Astrocyte of the spinal cord (primary cell): ENCODE measurements around the gene LILRB1.

ENCODE experiments used
- DNase-seq: peaks from one replicate; pipeline ENCODE4 v3.0.0; 2011; ENCODE audit warnings: low read depth, low spot score
- H3K4me3 ChIP-seq: 2 replicates; pipeline ENCODE4 v1.5.1; 2011; ENCODE audit warnings: low read depth, mild to moderate bottlenecking, low read length, moderate library complexity
- CTCF ChIP-seq: IDR thresholded peaks from 2 replicates; pipeline ENCODE4 v1.5.1; 2012; ENCODE audit warnings: low read depth, mild to moderate bottlenecking, low read length, inconsistent platforms
- in situ Hi-C: cut with HindIII; loops from 2 replicates; pipeline ENCODE4 v1.10.0; 2017; ENCODE audit warnings: low sequenced_read_pairs

The LILRB1 gene

GRCh38 chr19:54606230-54606629, 24.1 kb upstream of the LILRB1 start:
- no peak overlapping the region for H3K4me3 ChIP-seq
- DNase-seq: no peak
- in situ Hi-C loops: no loop called here
- TF ChIP-seq CTCF: no peak

GRCh38 chr19:54606891-54607784, 23.1 kb upstream of the LILRB1 start:
- DNase-seq: no peak
- TF ChIP-seq CTCF: no peak
- H3K4me3 ChIP-seq: no peak overlapping the region
- in situ Hi-C loops: no loop called here

- in situ Hi-C loops: no loop called here
- no peak for TF ChIP-seq CTCF
These were observed 22.5 kb upstream of the LILRB1 start for GRCh38 chr19:54607785-54608150.

GRCh38 chr19:54608205-54608604, 22.1 kb upstream of the LILRB1 start:
- H3K4me3 ChIP-seq: no peak overlapping the region
- in situ Hi-C loops: no loop called here
- TF ChIP-seq CTCF: no peak
- DNase-seq: no peak

More at GRCh38 chr19:54607785-54608150, 22.5 kb upstream of the LILRB1 start:
- no peak for DNase-seq
- no peak overlapping the region for H3K4me3 ChIP-seq

GRCh38 chr19:54608792-54609191, 21.5 kb upstream of the LILRB1 start:
- DNase-seq: no peak
- in situ Hi-C loops: no loop called here
- H3K4me3 ChIP-seq: no peak overlapping the region
- no peak for TF ChIP-seq CTCF

- no peak for DNase-seq
- in situ Hi-C loops: no loop called here
- no peak overlapping the region for H3K4me3 ChIP-seq
- no peak for TF ChIP-seq CTCF
These were observed 20.9 kb upstream of the LILRB1 start for GRCh38 chr19:54609356-54609791.
